Activated naive CD4-positive, alpha-beta T cell treated with anti-CD3 and anti-CD28 coated beads, Interleukin-2, amount 50 U/mL, for 72 hours (primary cell): Measurements from ENCODE around the gene NPHP4. TPM values are rescaled to one million over a fixed set of nuclear protein-coding genes. Genes with fewer than 3 reads are reported as not detected.

Experiments
- ATAC-seq, 2 donors: fragments of 150-1000 bp; cut with Tn5 transposase; 2 replicates each; pipeline ENCODE4 v1.10.0; 2021; ENCODE audit warnings: mild to moderate bottlenecking in 2 of 2, moderate library complexity in 2 of 2
- DNase-seq, 2 donors: peaks; one replicate each; pipeline ENCODE4 v3.0.0; 2021 to 2022; ENCODE audit warnings: low spot score in 2 of 2
- H3K27ac Mint-ChIP-seq, 2 donors: one replicate each; pipeline ENCODE4 v1.8.0; 2022; ENCODE audit warnings: mild to moderate bottlenecking in 2 of 2, mixed read lengths in 2 of 2
- H3K36me3 Mint-ChIP-seq, 2 donors: one replicate each; pipeline ENCODE4 v1.8.0; 2022; ENCODE audit warnings: mixed read lengths in 2 of 2
- H3K9me3 Mint-ChIP-seq, 2 donors: one replicate each; pipeline ENCODE4 v1.8.0; 2022; ENCODE audit warnings: mixed read lengths in 2 of 2
- total RNA-seq, 2 donors: library from RNA; stranded (reverse); gene quantifications; one replicate each; pipeline ENCODE4 v1.2.3, GENCODE V29; 2022

Gene NPHP4
- total RNA-seq, 2 donors from 2014 or later: 10.0 to 22.5 TPM

DNA sequence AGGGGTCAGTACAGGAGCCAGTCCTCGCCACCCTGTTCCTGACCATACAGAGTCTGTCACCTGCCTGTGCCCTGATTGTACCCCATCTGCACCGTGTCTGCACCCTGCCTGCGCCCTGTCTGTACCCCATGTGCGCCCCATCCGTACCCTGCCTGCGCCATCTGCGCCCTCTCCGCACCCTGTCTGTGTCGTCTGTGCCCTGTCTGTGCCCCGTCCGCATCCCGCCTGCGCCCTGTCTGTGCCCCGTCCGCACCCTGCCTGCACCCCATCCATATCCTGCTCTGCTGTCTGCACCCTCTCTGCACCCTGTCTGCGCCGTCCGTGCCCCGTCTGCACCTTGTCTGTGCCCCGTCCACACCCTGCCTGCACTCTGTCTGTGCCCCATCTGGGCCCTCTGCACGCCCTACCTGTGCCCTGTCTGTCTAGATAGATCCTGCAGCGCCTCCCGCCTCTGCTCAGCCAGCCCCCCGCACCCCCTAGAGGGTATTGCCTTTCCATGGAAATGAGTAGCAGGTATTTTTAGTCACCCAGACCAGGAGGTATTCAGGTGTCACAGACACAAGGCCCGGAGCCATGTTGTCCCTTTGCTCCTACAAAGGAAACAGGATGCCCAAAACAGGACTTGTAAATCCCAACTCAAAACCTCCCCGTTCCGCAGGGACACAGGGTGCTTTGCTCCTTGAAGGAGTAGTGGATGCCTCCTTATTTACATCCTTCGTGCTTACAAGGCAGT is 7.7 kb upstream of the NPHP4 start:
- no peaks in the 10 kb centered on the region for H3K36me3 Mint-ChIP-seq
- no peak overlapping the region for H3K27ac Mint-ChIP-seq

DNA sequence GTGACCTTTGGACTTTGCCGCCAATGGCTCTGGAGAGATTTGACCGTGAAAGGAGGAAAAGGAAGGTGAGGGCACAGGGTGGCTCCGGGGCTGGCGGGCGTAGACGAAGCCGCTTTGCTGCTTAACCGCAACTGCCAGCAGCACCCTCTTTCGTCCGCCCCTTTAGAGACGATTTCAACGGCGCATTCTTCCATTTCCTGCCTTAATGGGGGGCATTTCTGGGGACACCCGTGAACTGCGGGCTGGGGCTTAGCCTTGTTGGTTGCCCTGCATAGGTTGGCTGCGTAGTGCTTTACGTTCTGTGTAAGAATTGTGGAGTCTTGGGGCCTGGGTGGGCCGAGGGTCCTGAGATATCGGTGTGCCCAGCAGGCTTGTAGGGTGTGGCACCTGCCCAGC is 6.7 kb upstream of the NPHP4 start:
- DNase-seq: no peak
- no peak for ATAC-seq
- H3K36me3 Mint-ChIP-seq: peaks cover 0 to 6% of the 10 kb centered on the region in 2 donors
- no peaks in the 10 kb centered on the region for H3K9me3 Mint-ChIP-seq
- no peak overlapping the region for H3K27ac Mint-ChIP-seq

More for the DNA sequence above, 7.7 kb upstream of the NPHP4 start:
- ATAC-seq (no peak), DNase-seq (no peak)
- H3K9me3 Mint-ChIP-seq: no peaks in the 10 kb centered on the region

DNA sequence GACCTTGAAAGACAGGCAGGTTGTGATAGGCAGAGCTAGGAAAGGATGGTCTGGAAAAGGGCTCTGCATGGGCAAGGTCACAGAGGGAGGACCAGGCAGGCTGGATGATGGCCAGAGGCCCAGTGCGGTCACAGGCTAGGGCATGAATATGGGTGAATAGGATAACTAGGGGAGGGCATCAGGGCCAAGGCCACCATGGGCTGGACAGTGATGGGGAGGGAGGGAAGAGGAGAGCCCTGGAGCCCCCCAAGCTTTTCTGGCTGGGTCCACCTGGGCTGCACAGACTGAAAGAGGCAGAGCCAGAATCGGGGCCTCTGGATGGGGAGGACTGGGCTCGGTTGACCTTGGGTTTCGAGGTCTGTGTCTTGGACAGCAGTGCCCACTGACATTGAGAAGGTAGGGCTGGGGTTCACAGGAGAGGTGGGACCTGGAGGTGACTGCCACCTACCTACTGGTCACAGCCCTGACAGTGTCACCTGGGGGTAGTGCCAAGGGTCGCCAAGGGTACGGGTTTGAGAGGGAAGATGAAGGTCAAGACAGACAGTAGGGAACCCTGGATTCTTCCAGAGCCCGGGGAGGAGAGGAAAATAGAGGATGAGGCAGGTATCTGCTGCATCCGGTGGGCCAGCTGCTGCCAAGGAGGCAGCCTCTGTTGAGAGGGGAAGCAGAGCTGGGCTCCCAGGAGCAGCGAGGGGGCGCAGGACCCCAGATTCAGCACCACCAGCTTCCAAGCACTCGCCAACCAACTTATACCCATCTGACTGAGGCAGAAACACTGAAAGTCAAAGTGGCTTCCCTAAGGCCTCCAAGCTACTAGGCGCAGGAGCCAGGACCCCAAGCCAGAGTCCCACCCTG is 6.1 kb upstream of the NPHP4 start:
- H3K27ac Mint-ChIP-seq: peak overlapping the region; percentile 45 to 70
- ATAC-seq: no peak

DNA sequence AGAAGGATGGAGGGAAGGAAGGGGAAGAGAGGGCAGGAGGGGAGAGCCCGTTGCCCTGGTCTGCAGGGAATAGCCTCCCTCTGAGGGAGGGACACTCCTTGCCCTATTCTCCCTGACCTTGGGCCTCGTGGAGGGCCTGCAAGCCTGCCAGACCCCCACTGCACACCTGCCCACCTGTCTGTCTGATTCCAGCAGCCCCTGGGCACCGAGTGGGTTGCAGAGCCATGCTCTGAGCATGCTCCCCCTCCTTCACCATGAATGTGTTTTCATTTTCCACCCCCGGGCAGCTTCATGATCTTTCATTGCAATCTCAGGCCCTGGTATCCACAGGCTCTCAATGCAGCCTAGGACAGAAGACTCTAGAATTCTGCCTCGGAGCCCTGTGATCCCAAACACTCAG is 5.1 kb upstream of the NPHP4 start:
- no peak for ATAC-seq
- peak overlapping the region in 1 of 2 donors; percentile 70 for H3K27ac Mint-ChIP-seq
- DNase-seq: no peak
- peaks cover 8 to 15% of the 10 kb centered on the region in 2 donors for H3K36me3 Mint-ChIP-seq
- H3K9me3 Mint-ChIP-seq: no peaks in the 10 kb centered on the region

More for the DNA sequence above, 6.1 kb upstream of the NPHP4 start:
- peaks cover 6 to 13% of the 10 kb centered on the region in 2 donors for H3K36me3 Mint-ChIP-seq
- H3K9me3 Mint-ChIP-seq: no peaks in the 10 kb centered on the region
- DNase-seq: no peak

DNA sequence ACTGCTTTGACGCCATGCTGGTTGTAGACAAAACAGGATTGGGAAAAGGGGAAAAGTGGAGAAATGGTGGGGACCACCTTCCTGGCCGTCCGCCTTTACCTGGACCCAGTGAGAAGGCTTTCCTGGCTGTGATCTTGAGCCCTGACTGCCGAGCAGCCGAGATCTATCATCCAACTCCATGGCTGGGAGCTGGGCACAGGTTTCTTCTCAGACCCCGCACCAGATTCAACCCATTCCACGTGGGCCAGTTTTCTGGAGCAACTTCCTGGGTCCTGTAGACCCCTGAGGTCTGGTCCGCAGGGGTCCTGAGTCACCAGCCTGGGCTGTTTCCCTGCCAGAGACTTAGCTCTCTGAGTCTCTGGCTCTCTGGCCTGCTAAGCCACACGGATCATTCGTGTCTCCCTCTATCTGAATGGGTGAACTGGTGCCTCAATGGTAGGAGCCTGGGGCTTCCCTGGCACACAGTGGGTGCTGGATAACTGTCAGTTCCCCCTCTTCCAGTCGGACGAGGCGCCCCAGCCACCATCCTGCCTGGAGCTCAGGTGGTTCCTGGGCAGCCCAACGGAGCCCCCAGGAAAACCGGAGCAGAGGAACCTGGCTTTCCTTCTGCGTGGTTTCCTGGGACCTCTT is 4.5 kb upstream of the NPHP4 start:
- Mint-ChIP-seq H3K27ac (peak overlapping the region in 1 of 2 donors; percentile 70), H3K36me3 (peaks cover 8 to 15% of the 10 kb centered on the region in 2 donors), H3K9me3 (no peaks in the 10 kb centered on the region)
- ATAC-seq (no peak), DNase-seq (no peak)

DNA sequence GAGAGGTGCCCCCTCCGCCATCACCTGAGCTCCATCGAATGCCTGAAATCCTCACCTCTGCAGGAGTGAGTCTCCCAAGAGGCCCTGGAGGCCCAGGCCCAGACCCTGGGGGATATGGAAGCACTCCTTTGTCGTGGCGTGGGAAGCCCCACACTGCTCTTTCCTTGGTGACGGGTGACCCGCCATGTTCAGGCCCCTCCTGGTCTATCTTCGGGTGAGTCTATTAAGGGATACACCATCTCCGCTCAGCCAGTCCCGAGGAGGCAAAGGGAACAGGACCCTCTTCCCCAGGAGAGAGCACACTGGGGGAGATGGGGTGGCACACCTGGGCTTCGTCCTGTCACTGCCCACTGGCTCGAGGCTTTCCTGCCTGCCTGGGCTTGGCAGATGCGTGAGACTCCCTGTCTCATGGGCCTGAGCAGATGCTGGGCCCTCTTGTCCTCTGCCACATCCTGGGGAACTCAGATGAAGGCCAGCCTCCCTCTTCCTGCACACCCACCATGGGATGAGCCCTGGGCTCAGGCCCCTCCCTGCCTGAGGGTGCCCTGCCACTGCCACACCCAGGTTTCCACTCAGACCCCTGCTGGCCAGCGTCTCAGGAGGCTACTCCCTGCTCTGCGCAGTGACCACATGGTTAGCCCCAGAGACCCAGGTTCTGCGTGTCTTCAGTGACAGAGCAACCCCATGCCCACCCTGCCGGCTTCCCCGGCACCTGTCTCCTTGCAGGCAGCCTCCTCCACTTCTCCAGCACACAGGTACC is 3.8 kb upstream of the NPHP4 start:
- Mint-ChIP-seq H3K27ac (peak overlapping the region; percentile 22 to 75), H3K9me3 (no peaks in the 10 kb centered on the region), H3K36me3 (peaks cover 8 to 18% of the 10 kb centered on the region in 2 donors)
- ATAC-seq (no peak), DNase-seq (no peak)

DNA sequence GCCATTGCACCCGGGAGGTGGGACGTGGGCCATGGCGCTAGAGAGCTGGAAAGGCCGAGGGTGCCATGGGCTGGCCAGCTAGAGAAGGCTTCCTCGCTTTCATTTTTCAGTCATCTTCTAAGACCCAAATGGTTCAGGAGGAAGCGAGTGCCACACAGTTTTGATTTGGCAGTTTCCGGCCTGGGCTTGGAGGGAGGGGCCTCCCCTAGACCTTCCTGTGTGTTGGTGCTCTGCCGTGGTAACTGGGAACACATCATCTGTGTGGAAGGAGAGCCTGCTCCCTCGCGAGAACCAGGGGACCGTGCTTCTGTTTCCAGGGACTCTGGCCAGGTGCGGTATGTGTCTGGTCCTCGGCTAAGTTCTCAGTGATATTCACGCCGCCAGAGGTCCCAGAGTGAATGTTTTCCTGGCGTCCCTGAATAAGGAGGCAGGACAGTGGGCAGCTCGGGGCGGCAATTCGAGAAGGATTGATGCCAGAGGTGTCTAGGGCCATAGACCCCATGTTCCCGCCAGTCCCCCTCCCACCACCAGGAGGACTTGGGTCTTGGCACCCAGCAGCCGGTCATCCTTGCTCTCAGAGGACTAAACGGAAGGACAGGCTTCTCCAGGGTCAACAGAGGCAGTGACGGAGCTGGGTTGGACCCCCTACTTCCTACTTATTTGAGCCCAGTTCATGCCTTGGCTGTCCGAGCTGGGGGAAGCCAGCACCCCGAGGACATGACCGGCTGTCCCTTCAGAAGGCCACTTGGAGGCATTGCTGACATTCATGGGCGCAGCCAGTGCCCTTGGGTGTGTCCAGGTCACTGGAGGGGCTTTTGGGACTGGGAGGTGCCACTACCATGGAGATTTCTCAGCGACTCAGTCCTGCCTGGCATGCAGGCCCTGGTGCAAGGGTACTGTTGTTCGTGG is 2.7 kb upstream of the NPHP4 start:
- DNase-seq (peak; percentile 49 to 76), ATAC-seq (peak; percentile 12 to 55)
- Mint-ChIP-seq H3K9me3 (no peaks in the 10 kb centered on the region), H3K36me3 (peaks cover 8 to 21% of the 10 kb centered on the region in 2 donors), H3K27ac (peak overlapping the region; percentile 87 to 92)

DNA sequence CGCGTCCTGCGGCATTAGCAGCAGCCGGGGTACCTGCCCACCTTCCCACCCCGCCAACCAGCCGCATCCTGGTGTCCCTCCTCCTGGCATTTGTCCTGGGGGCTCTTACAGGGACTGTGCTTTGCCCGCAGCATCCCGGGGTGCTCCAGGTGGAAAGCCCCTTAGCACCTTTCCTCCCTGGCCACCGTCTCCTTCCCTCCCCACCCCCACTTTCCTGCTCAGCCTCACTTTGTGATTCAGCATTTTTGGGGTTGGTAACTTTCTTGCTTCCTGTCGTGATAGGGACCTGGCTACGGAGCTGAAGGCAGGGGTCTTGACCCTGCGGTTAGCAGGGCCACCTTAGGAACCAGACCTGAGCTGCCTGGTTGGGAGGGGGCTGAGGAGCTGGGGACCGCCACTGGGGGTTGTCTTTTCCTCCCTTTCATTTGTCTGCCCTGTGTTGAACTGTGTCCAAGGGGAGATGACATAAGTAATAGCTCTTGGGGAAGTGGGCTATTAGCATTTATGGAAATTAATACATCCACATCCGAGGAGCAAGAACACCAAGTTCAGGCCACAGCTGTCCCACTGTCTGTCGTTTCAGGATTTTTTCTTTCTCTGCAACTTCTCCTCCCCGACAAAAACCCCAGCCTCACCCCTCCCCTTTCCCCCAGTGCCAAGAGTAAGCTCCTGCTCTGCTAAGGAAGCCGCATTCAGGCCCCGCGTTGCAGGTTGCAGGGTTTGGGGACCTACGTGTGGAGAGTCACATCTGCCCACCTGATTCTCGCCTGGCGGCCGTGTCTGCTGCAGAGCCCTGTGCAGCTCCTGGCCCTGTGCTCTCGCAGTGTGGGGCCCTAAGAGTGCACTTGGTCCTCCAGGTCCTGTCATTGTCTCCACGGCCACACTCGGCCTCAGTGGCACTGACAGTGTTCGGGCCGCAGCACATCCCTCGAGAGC is 1.6 kb upstream of the NPHP4 start:
- Mint-ChIP-seq H3K9me3 (no peaks in the 10 kb centered on the region), H3K27ac (peak overlapping the region; percentile 87 to 92), H3K36me3 (peaks cover 8 to 21% of the 10 kb centered on the region in 2 donors)
- DNase-seq (peak in 1 of 2 donors; percentile 21), ATAC-seq (no peak)

DNA sequence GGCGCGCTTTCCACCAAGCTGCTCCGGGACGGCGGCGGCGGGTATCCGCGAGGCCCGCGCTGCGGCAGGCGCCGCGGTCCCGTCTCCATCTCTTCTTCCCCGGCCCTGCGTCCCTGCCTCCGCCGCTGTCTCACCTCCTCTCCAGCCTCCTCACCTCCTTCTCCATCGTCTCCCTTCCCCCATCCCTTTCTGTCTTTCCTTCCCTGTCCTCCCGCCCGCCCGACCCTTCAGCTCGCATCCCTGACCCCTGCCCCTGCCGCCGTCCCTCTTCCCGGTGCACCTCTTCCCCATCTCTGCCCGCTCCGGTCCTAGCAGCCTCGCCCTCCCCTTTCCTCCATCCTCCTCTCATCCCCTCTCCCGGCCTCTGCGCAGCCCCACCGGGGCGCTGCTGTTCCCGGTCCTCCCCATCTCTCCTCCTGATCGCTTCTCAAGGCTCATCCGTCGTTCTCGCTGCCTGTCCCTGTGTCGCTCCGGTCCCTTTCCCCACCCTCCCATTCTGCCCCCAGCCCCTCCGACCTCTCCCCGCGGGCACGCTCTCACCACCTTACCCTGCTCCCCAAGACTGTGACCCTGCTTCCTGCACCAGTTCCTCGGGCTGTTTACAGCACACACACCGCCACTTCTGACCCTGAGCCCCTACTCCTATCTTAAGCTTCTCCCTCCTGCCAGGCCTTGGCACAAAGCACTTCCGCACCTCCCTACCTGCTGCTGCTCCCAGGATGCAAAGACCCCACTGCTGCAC is 760 bp upstream of the NPHP4 start:
- Mint-ChIP-seq H3K36me3 (peaks cover 8 to 21% of the 10 kb centered on the region in 2 donors), H3K27ac (peak overlapping the region; percentile 87 to 91), H3K9me3 (no peaks in the 10 kb centered on the region)
- peak in 1 of 2 donors; percentile 25 for DNase-seq
- no peak for ATAC-seq

DNA sequence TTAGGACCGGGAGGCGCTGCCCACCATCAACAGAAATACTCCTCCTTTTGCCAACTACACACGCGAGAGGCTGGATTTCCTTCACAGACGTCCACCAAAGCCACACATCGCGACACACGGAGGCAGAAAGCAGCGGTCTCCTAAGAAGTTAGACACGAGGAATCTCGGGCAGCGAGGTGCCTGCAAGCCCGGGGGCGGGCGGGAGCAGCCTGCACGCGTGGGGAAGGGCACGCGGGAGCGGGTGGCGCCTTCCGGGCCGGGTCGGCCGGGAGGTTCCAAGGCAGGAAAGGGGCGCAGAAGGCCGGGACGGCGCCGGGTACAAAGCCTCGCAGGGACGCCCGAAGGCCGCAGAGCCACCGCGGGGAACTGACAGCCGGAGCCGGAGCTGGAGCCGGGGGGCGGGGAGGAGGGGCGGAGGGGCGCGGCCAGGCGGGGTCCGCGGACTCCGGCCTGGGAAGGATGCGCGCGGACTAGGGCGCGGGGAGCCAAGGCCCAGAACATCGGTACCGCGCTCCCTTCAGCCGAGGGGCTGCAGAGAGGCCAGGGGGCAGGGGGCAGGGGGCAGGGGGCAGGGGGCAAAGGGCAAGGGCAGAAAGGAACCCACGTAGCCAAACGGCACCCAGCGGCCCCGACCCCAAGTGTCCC is 722 bp downstream of the NPHP4 start:
- peaks cover 8 to 21% of the 10 kb centered on the region in 2 donors for H3K36me3 Mint-ChIP-seq
- H3K27ac Mint-ChIP-seq: peak overlapping the region; percentile 79 to 87
- ATAC-seq (peak; percentile 20 to 22), DNase-seq (peak in 1 of 2 donors; percentile 38)
- H3K9me3 Mint-ChIP-seq: no peaks in the 10 kb centered on the region

DNA sequence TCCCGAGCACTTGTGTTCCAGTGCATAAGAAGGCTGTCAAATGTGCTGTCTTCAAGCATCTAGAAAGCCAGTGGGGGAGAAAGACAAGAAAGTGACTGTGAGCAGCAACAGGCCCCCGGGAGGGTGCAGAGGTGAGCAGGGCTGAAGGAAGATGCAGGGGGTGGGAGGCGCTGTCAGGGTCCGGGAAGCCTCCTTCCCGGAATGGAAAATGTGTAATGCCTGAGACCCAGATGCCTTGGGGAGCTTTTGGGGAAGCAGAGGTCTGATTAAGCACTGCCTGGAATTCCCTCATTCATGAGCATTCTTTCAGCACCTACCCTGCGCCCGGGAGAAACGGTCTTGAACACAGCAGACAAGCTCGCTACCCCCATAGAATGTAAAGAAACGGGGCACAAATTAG is 1.3 kb downstream of the NPHP4 start:
- no peak for ATAC-seq
- Mint-ChIP-seq H3K36me3 (peaks cover 8 to 21% of the 10 kb centered on the region in 2 donors), H3K9me3 (no peaks in the 10 kb centered on the region), H3K27ac (peak overlapping the region; percentile 79 to 87)
- DNase-seq: no peak

DNA sequence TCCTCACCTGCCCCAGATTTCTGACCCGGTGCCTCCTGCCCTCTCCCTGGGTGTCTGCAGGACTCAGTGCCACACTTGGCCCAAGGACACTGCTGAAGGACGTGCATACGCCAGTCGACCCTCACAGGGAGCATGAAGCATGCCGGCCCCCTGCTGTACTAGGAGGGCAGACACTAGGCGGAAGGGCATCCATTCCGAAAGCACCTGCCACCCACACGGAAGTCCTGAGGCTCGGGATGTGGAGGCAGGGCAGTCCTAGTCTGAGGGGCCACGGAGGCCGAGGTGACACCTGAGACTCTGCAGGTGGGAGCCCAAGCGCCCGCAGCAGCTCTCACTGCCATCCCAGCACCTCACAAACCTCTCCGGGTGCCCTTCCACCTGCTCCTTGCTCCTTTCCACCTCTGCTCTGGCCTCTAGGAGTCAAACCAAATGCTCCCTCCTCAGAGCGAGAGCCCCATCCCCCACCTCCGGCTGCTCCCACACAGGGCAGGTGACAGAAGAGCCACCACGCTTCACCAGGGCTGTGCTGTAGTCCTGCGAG is 2.4 kb downstream of the NPHP4 start:
- DNase-seq (no peak), ATAC-seq (no peak)

DNA sequence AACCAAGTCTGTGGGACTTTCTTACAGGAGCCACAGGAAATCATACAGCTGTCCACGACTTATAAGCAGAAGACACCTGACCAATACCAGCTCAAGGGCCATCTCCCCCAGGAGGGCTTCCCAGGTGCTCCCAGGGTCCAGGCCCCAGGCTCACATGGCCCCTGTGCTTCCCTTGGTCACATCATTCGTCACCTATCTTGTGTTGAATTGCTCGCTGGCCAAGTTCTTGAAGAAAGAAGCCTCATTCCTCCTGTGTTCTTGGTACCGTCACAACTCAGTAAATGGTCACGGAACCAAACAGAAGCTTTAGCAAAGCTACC is 3.0 kb downstream of the NPHP4 start:
- no peaks in the 10 kb centered on the region for H3K9me3 Mint-ChIP-seq
- DNase-seq (no peak), ATAC-seq (no peak)
- peaks cover 8 to 22% of the 10 kb centered on the region in 2 donors for H3K36me3 Mint-ChIP-seq
- no peak overlapping the region for H3K27ac Mint-ChIP-seq

More for the DNA sequence above, 2.4 kb downstream of the NPHP4 start:
- Mint-ChIP-seq H3K27ac (no peak overlapping the region), H3K9me3 (no peaks in the 10 kb centered on the region), H3K36me3 (peaks cover 8 to 28% of the 10 kb centered on the region in 2 donors)
